ENCODE results near the gene PTGS1. TPM values are rescaled to one million over a fixed set of nuclear protein-coding genes. Genes with fewer than 3 reads are reported as not detected.

PTGS1 gene
- total RNA-seq, 1 donor from 2014 or later: 33.4 TPM

- Mint-ChIP-seq H3K36me3 (ENCODE audit: low read depth, unreplicated experiment) (no peaks in the 10 kb centered on the region), H3K9me3 (ENCODE audit: unreplicated experiment) (no peaks in the 10 kb centered on the region), H3K4me1 (ENCODE audit: unreplicated experiment) (peaks cover 20% of the 10 kb centered on the region), H3K4me3 (ENCODE audit: unreplicated experiment) (no peak overlapping the region), H3K27ac (ENCODE audit: unreplicated experiment) (no peak overlapping the region), H3K27me3 (ENCODE audit: unreplicated experiment) (peaks cover 12% of the 10 kb centered on the region)
- no peak for TF ChIP-seq CTCF (IDR thresholded peaks at IDR 0.05; ENCODE audit: unreplicated experiment)
- no peak for DNase-seq (ENCODE audit: low spot score)
These were observed 21.6 kb upstream of the PTGS1 start for GRCh38 chr9:122349201-122349600.

- Mint-ChIP-seq H3K9me3 (ENCODE audit: unreplicated experiment) (no peaks in the 10 kb centered on the region), H3K27ac (ENCODE audit: unreplicated experiment) (no peak overlapping the region), H3K4me3 (ENCODE audit: unreplicated experiment) (no peak overlapping the region), H3K4me1 (ENCODE audit: unreplicated experiment) (peaks cover 26% of the 10 kb centered on the region), H3K27me3 (ENCODE audit: unreplicated experiment) (peaks cover 17% of the 10 kb centered on the region), H3K36me3 (ENCODE audit: low read depth, unreplicated experiment) (no peaks in the 10 kb centered on the region)
- peak; percentile 98 for TF ChIP-seq CTCF (IDR thresholded peaks at IDR 0.05; ENCODE audit: unreplicated experiment)
- peak; percentile 92 for DNase-seq (ENCODE audit: low spot score)
These were observed 20.1 kb upstream of the PTGS1 start for GRCh38 chr9:122350577-122351355.

DNA sequence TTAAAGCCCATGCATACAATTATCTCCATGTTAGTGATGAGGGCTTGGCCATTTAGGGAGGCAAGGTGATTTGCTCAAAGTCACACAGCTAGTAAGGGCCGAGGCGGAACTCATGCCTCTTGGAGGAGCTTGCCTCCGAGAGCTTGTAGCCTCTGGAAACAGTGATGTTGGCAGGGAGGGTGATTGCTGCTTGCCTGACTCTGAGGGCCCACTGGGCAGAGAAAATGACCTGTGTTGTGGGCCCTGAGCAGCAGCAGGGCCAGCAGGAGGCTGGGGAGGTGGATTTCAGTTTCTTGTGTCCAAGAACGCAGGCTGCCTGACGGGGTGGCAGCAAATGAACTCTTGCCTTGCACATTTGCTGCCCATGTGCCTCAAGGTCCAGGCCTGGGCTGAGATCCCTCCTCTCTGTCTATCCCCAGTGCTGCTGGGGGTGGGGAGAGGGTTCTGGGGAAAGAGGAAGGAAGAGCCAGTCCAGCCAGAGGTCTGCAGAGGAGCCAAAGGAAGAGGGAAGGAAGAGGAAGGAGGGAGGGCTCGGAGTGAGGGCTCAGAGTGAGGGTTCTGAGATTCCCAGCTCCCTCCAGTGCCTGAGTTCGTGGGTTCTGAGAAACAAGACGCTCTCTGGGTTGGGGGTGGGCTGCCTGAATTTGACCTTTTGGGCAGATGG, 16.2 kb upstream of the PTGS1 start:
- no peak overlapping the region for H3K4me3 Mint-ChIP-seq (ENCODE audit: unreplicated experiment)
- DNase-seq (ENCODE audit: low spot score): no peak
- H3K9me3 Mint-ChIP-seq (ENCODE audit: unreplicated experiment): no peaks in the 10 kb centered on the region
- H3K36me3 Mint-ChIP-seq (ENCODE audit: low read depth, unreplicated experiment): no peaks in the 10 kb centered on the region
- peaks cover 16% of the 10 kb centered on the region for H3K27me3 Mint-ChIP-seq (ENCODE audit: unreplicated experiment)
- H3K4me1 Mint-ChIP-seq (ENCODE audit: unreplicated experiment): peaks cover 25% of the 10 kb centered on the region
- TF ChIP-seq CTCF (IDR thresholded peaks at IDR 0.05; ENCODE audit: unreplicated experiment): no peak
- H3K27ac Mint-ChIP-seq (ENCODE audit: unreplicated experiment): no peak overlapping the region

DNA sequence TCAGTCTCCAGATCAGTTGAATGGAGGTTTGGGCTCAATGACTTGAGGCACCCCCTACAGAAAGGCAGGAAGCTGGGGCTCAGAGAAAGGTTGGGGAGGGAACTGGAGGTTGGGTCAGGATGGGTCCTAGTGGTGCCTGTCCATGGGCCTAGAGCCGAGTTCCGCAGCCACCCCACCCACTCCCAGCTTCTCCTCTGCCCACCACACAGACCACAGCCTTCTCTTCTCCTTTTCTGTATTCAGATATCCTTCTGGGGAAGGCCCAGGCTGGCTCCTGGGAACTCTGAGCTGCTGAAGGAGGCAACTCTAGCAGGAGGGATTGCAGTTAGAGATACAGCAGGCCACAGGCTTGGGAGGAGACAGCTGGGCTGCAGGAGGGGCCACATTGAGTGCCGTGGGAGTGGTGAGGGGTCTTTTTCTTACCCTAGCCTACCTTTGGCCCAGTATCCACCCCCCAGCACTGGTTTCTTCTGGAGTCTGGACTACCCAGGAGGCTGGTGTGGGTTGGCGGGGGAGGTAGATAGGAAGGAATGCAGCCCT, 15.4 kb upstream of the PTGS1 start:
- DNase-seq (ENCODE audit: low spot score): no peak
- peaks cover 25% of the 10 kb centered on the region for H3K4me1 Mint-ChIP-seq (ENCODE audit: unreplicated experiment)
- no peak overlapping the region for H3K4me3 Mint-ChIP-seq (ENCODE audit: unreplicated experiment)
- peaks cover 16% of the 10 kb centered on the region for H3K27me3 Mint-ChIP-seq (ENCODE audit: unreplicated experiment)
- TF ChIP-seq CTCF (IDR thresholded peaks at IDR 0.05; ENCODE audit: unreplicated experiment): no peak
- no peaks in the 10 kb centered on the region for H3K9me3 Mint-ChIP-seq (ENCODE audit: unreplicated experiment)
- H3K27ac Mint-ChIP-seq (ENCODE audit: unreplicated experiment): no peak overlapping the region
- H3K36me3 Mint-ChIP-seq (ENCODE audit: low read depth, unreplicated experiment): no peaks in the 10 kb centered on the region

DNA sequence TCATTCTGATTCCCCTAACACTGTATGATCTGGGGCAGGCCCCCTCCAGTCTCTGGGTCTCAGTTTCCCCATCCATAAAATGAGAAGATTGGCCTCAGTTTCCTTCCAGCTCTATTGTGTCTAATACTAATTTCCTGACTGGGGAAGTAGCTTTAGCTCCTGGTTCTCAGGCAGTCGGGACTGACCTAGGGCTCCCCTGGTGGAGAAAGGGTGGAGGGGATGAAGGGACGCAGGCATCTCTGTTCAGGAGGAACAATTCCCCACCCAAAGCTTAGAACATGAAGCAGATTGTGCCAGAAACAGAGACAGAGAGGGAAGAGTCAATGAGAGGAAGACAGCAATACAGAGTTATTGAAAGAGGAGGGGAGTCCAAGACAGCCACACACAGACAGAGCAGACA, 14.2 kb upstream of the PTGS1 start:
- H3K27ac Mint-ChIP-seq (ENCODE audit: unreplicated experiment): no peak overlapping the region
- peaks cover 25% of the 10 kb centered on the region for H3K4me1 Mint-ChIP-seq (ENCODE audit: unreplicated experiment)
- no peak overlapping the region for H3K4me3 Mint-ChIP-seq (ENCODE audit: unreplicated experiment)
- DNase-seq (ENCODE audit: low spot score): peak; percentile 37
- TF ChIP-seq CTCF (IDR thresholded peaks at IDR 0.05; ENCODE audit: unreplicated experiment): no peak
- no peaks in the 10 kb centered on the region for H3K36me3 Mint-ChIP-seq (ENCODE audit: low read depth, unreplicated experiment)
- H3K9me3 Mint-ChIP-seq (ENCODE audit: unreplicated experiment): no peaks in the 10 kb centered on the region
- peaks cover 16% of the 10 kb centered on the region for H3K27me3 Mint-ChIP-seq (ENCODE audit: unreplicated experiment)

Data from endothelial cell (in vitro differentiated cells).